ENCODE data around the gene DCBLD2. TPM values are rescaled to one million over a fixed set of nuclear protein-coding genes. Genes with fewer than 3 reads are reported as not detected.
A peak's percentile ranks its signal among the peaks of the same experiment; 100 is the strongest.

Gene DCBLD2
- total and polyA plus RNA-seq, 2 donors (not counting 3 experiments of a cell fraction or from before 2014, with no cell fraction given), result 28.7 to 77.3 TPM

- no TSS peak for BruUV-seq (replicated peaks)
- CTCF ChIA-PET, result interaction anchor here (1.6 to 3.4 kb wide), 3 partner anchors 73 to 104 kb away, joined by 4 to 10 read pairs (median 7); no protein-coding TSS in a partner anchor
- Histone ChIP-seq H3K27ac (ENCODE audit: insufficient read depth, low read depth, low read length) (no peak overlapping the region), H4K20me1 (replicated peaks; ENCODE audit: control insufficient read depth, extremely low read depth, insufficient read depth, low read length) (peaks cover 4% of the 10 kb centered on the region), H3K36me3 (ENCODE audit: control insufficient read depth in 2 of 2, extremely low read depth in 1 of 2, insufficient read depth in 2 of 2, low read length in 2 of 2) (no peaks in the 10 kb centered on the region), H3K4me3 (replicated peaks in 1 of 3; ENCODE audit: insufficient read depth in 1 of 3, low read depth in 1 of 3, low read length in 3 of 3) (no peak overlapping the region), H3K79me2 (ENCODE audit: control insufficient read depth, insufficient read depth, low read length) (peaks cover 98% of the 10 kb centered on the region), H3K4me2 (ENCODE audit: insufficient read depth, low read length) (no peak overlapping the region), H3K27me3 (ENCODE audit: control insufficient read depth in 2 of 2, insufficient read depth in 2 of 2, low read length in 2 of 2) (no peaks in the 10 kb centered on the region), H2AFZ (ENCODE audit: low read depth, low read length) (no peak overlapping the region), H3K9ac (replicated peaks; ENCODE audit: extremely low read depth, insufficient read depth, low read length) (no peak overlapping the region), H3K4me1 (ENCODE audit: control insufficient read depth, extremely low read depth, insufficient read depth, low read length) (peaks cover 64% of the 10 kb centered on the region), H3K9me3 (replicated peaks; ENCODE audit: control insufficient read depth, insufficient read depth, low read length) (no peaks in the 10 kb centered on the region), H3K9me1 (replicated peaks; ENCODE audit: control insufficient read depth, extremely low read depth, insufficient read depth, low read length) (no peaks in the 10 kb centered on the region)
- no peak for TF ChIP-seq CTCF (IDR thresholded peaks at IDR 0.05; ENCODE audit: extremely low read depth in 1 of 2, insufficient read depth in 1 of 2, low read depth in 1 of 2, low read length in 2 of 2)
- no peak for TF ChIP-seq GATA2 (IDR thresholded peaks at IDR 0.05; ENCODE audit: insufficient read depth, insufficient read length, low read depth, low read length)
- no peak for TF ChIP-seq POLR2AphosphoS5 (IDR thresholded peaks at IDR 0.05; ENCODE audit: insufficient read depth, low read depth, low read length)
- TF ChIP-seq MAX (IDR thresholded peaks at IDR 0.05; ENCODE audit: insufficient read depth, insufficient read length), result no peak
- intact Hi-C loops (cut with micrococcal nuclease), result no loop called here
- DNase-seq (ENCODE audit: low read depth, low spot score) (peak; percentile 30), FAIRE-seq (no peak)
- dilution Hi-C loops (cut with MboI; ENCODE audit: extremely low pct_ligation_motif_present, low sequenced_read_pairs), result no loop called here
- POLR2A ChIA-PET, result interaction anchor here (0.9 kb wide), 1 partner anchor 11 kb away, joined by 4 read pairs; the partner anchor contains the start of gene DCBLD2
Observed at GRCh38 chr3:98890181-98890835, 11.2 kb downstream of the DCBLD2 start.
